Islet of Langerhans (tissue), 1 donor: ENCODE results near the gene TPSAB1.

ENCODE experiments used
- FAIRE-seq: peaks from one replicate; lab custom pipeline; 2011; peaks lifted over from hg19 to GRCh38; lab: Jason Lieb, UNC

Gene TPSAB1

GRCh38 chr16:1210461-1210860, 30.0 kb upstream of the TPSAB1 start:
- no peak for FAIRE-seq

- no peak for FAIRE-seq
Observed at GRCh38 chr16:1211451-1212268, 28.8 kb upstream of the TPSAB1 start.

- no peak for FAIRE-seq
Observed at GRCh38 chr16:1212616-1213194, 27.8 kb upstream of the TPSAB1 start.

- FAIRE-seq, result no peak
Observed at GRCh38 chr16:1213231-1213630, 27.3 kb upstream of the TPSAB1 start.

GRCh38 chr16:1213796-1214372, 26.6 kb upstream of the TPSAB1 start:
- FAIRE-seq, result no peak

GRCh38 chr16:1214719-1215118, 25.8 kb upstream of the TPSAB1 start:
- FAIRE-seq, result no peak

- no peak for FAIRE-seq
Observed at GRCh38 chr16:1215574-1216295, 24.8 kb upstream of the TPSAB1 start.

GRCh38 chr16:1216296-1216619, 24.2 kb upstream of the TPSAB1 start:
- FAIRE-seq, result no peak

GRCh38 chr16:1216681-1217400, 23.7 kb upstream of the TPSAB1 start:
- FAIRE-seq, result no peak

- no peak for FAIRE-seq
Observed at GRCh38 chr16:1217526-1217925, 23.0 kb upstream of the TPSAB1 start.

- no peak for FAIRE-seq
Observed at GRCh38 chr16:1218061-1218929, 22.2 kb upstream of the TPSAB1 start.

- no peak for FAIRE-seq
Observed at GRCh38 chr16:1218930-1219611, 21.4 kb upstream of the TPSAB1 start.

- FAIRE-seq, result no peak
Observed at GRCh38 chr16:1220098-1220728, 20.3 kb upstream of the TPSAB1 start.

GRCh38 chr16:1220841-1221627, 19.5 kb upstream of the TPSAB1 start:
- FAIRE-seq, result no peak

GRCh38 chr16:1221628-1222552, 18.6 kb upstream of the TPSAB1 start:
- no peak for FAIRE-seq

- no peak for FAIRE-seq
Observed at GRCh38 chr16:1222553-1223354, 17.8 kb upstream of the TPSAB1 start.
